Loucy (cell line): Measurements from ENCODE around the gene SLC9A3.

Experiments used
- CTCF ChIP-seq: fragments of 200-600 bp; sonication (generic); conservative IDR thresholded peaks from 2 replicates; pipeline ENCODE4 v1.5.1; 2014; ENCODE audit warnings: mild to moderate bottlenecking, antibody characterized with exemption, low read length
- EZH2phosphoT487 ChIP-seq: fragments of 200-600 bp; IDR thresholded peaks from 2 replicates; pipeline ENCODE4 v1.6.1; 2018; ENCODE audit warnings: antibody characterized with exemption, mild to moderate bottlenecking, moderate library complexity, borderline replicate concordance

- TF ChIP-seq CTCF (no peak), EZH2phosphoT487 (no peak)
These were observed 64.0 kb downstream of the SLC9A3 start for GRCh38 chr5:460273-460625.
